ENCODE results near the gene SPATA25.

SPATA25 gene

DNA sequence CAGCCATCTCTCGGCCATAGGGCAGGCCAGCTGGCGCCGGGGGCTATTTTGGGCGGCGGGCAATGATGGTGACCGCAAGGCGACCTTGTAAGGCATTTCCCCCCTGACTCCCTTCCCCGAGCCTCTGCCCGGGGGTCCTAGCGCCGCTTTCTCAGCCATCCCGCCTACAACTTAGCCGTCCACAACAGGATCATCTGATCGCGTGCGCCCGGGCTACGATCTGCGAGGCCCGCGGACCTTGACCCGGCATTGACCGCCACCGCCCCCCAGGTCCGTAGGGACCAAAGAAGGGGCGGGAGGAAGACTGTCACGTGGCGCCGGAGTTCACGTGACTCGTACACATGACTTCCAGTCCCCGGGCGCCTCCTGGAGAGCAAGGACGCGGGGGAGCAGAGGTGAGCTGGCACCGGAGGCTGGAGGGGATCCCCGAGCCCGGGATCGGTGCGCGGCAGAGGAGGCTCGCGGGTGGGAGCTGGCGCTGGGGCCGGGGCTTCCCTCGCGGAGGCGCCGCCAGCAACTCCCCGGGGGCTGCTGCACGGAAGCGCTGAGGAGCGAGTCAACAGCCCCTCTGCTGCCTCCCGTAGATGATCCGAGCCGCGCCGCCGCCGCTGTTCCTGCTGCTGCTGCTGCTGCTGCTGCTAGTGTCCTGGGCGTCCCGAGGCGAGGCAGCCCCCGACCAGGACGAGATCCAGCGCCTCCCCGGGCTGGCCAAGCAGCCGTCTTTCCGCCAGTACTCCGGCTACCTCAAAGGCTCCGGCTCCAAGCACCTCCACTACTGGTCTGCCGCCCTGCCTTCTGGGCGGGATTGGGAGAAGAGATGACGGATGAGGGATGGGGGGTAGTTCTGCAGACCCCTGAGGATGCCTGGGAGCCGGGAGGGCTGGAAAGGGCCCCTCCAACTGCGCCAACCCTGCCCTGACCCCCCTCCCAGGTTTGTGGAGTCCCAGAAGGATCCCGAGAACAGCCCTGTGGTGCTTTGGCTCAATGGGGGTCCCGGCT lies 3.9 kb upstream of the SPATA25 start, which contains the start of the genes CTSA and NEURL2:
Gene CTSA (plus strand): TSS at position 351 of the 999 bp plus-strand sequence. CDS start 234 bp downstream, at position 585.
Gene NEURL2 (minus strand): TSS at position 224 of the 999 bp plus-strand sequence. CDS start 217 bp downstream, at position 7.
- Histone ChIP-seq H3K4me3 (ENCODE audit: low read depth, low read length) (peak within 1 kb of the TSS; percentile 83), H3K36me3 (ENCODE audit: control insufficient read depth, insufficient read depth, low read length) (peaks cover 41% of the 10 kb centered on the region), H3K9ac (ENCODE audit: low read length) (peak within 1 kb of the TSS; percentile 75), H3K27ac (ENCODE audit: low read depth, low read length) (peak within 1 kb of the TSS; percentile 30; the same call in 1 of the 2 replicates), H3K9me3 (ENCODE audit: control insufficient read depth, insufficient read depth, low read depth, low read length) (no peaks in the 10 kb centered on the region), H3K4me1 (ENCODE audit: control insufficient read depth, insufficient read depth, low read length) (no peaks in the 10 kb centered on the region), H3K27me3 (ENCODE audit: control insufficient read depth, insufficient read depth, low read length) (no peaks in the 10 kb centered on the region)

DNA sequence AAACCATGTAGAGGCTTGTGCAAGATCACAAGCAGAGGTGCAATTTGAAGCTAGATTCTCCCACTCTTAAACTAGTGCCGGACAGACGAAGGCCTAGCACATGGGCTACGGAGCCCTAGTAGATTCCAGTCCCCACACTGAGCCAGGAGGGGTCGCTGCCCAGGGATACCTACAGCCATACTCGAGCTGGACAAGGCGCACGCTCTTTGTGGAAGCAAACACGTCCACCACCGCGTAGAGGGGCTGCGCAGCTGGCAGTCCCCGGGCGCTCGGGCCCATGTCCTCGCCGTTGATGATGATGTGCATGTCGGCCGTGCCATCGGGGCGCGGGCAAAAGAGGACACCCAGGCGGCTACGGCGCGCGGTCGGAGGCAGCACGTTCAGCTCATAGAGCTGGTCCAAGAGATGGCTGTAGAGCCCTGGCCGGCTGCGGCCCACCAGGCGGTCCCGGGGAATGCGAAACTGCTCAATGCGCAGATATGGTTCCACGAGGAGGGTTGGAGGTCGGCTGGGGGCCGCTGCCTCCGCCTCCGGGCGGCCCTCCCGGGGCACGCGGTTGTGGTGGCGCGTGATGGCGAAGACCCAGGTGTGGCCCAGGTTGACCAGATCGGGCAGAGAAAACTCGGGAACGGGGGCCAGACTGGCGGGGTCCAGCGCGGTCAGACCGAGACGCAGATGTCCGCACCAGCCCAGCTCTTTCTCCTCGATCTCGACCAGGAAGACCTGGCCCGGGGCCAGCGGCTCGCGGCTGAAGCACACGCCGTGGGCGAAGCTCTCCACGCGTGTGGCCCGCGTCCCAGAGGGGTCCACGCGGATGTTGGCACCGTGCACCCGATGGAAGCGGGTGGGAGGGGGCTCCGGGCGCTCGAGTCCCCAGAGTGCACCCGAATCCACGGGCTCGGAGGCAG lies 2.9 kb upstream of the SPATA25 start:
- H3K36me3 ChIP-seq (ENCODE audit: control insufficient read depth, insufficient read depth, low read length): peaks cover 46% of the 10 kb centered on the region
- no peaks in the 10 kb centered on the region for H3K4me1 ChIP-seq (ENCODE audit: control insufficient read depth, insufficient read depth, low read length)
- peak overlapping the region; percentile 30; the same call in 1 of the 2 replicates for H3K27ac ChIP-seq (ENCODE audit: low read depth, low read length)

DNA sequence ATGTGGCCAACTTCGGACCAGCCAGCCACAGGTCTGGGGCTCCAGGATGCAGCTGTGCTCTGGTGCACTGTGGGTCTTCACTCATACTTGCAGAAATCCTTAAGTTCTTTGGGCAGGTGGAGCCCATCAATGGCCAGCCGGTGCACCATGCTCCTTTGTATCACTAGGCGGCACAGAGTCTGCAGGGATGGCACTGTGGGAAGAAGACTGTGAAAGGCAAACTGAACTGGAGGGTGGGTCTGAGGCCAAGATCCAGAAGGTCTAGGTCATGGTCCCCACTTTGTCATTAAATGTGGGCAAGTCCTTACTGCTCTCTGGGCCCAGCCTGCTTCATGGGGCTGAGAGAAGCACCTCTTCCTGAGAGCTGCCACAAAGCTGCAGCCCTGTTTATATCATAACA lies 1.3 kb upstream of the SPATA25 start:
- no peaks in the 10 kb centered on the region for H3K27me3 ChIP-seq (ENCODE audit: control insufficient read depth, insufficient read depth, low read length)
- no peak overlapping the region for H3K4me3 ChIP-seq (ENCODE audit: low read depth, low read length)
- H3K4me1 ChIP-seq (ENCODE audit: control insufficient read depth, insufficient read depth, low read length): no peaks in the 10 kb centered on the region
- H3K27ac ChIP-seq (ENCODE audit: low read depth, low read length): no peak overlapping the region
- peaks cover 37% of the 10 kb centered on the region for H3K36me3 ChIP-seq (ENCODE audit: control insufficient read depth, insufficient read depth, low read length)
- H3K9me3 ChIP-seq (ENCODE audit: control insufficient read depth, insufficient read depth, low read depth, low read length): no peaks in the 10 kb centered on the region
- no peak overlapping the region for H3K9ac ChIP-seq (ENCODE audit: low read length)

More for the DNA sequence above, 2.9 kb upstream of the SPATA25 start:
- Histone ChIP-seq H3K9me3 (ENCODE audit: control insufficient read depth, insufficient read depth, low read depth, low read length) (no peaks in the 10 kb centered on the region), H3K27me3 (ENCODE audit: control insufficient read depth, insufficient read depth, low read length) (no peaks in the 10 kb centered on the region), H3K9ac (ENCODE audit: low read length) (peak overlapping the region; percentile 75), H3K4me3 (ENCODE audit: low read depth, low read length) (peak overlapping the region; percentile 83)

DNA sequence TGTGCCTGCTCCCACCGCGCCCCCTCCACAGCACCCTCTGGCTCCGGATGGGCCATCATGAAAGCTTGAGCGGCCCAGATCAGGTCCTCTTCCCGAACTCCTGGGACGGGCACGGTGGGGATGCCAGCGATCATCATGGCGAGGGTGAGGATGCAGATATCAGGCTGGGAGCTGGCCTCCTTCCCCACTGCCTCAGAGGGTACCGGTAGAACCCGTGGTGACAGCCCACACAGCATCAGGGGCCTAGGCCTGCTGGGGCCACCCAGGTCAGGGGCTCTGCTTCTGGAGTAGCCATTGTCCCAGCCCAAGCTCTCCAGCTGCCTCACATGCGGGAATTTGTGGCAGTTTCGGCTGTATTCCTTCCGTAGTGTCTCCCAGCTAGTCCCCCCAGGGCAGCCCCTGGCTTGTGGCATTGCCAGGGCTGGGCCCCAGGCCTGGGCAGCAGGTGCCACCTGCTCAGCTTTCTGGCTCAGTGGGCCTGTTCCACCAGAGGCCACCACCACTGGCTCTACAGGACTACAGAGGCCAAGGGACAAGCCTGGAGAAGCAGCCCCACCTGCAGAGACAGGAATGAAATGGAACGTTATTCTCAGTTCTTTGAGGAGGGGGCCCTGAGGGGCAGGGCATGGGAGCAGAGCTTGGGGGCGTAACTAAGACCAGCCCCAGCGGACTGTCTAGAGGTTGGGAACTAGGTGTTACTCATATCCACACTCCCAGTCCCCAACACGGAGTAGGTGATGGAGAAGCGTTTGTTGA lies 654 bp downstream of the SPATA25 start:
- Histone ChIP-seq H3K36me3 (ENCODE audit: control insufficient read depth, insufficient read depth, low read length) (peaks cover 45% of the 10 kb centered on the region), H3K27ac (ENCODE audit: low read depth, low read length) (no peak overlapping the region), H3K4me1 (ENCODE audit: control insufficient read depth, insufficient read depth, low read length) (no peaks in the 10 kb centered on the region), H3K9ac (ENCODE audit: low read length) (no peak overlapping the region), H3K9me3 (ENCODE audit: control insufficient read depth, insufficient read depth, low read depth, low read length) (no peaks in the 10 kb centered on the region), H3K27me3 (ENCODE audit: control insufficient read depth, insufficient read depth, low read length) (no peaks in the 10 kb centered on the region), H3K4me3 (ENCODE audit: low read depth, low read length) (no peak overlapping the region)

DNA sequence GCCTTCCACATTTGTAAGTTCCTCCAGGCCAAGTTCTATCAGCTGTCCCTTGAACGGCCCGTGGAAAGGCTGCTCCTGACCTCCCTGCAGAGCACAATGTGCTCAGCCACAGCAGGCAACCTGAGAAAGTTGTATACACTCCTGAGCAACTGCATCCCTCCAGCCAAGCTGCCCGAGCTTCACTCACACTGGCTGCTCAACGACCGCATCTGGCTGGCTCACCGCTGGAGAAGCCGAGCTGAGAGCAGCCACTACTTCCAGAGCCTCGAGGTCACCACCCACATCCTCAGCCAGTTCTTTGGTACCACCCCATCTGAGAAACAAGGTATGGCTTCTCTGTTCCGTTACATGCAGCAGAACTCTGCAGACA lies 4.3 kb downstream of the SPATA25 start:
- Histone ChIP-seq H3K27ac (ENCODE audit: low read depth, low read length) (no peak overlapping the region), H3K36me3 (ENCODE audit: control insufficient read depth, insufficient read depth, low read length) (peaks cover 43% of the 10 kb centered on the region), H3K4me1 (ENCODE audit: control insufficient read depth, insufficient read depth, low read length) (no peaks in the 10 kb centered on the region), H3K4me3 (ENCODE audit: low read depth, low read length) (no peak overlapping the region), H3K9me3 (ENCODE audit: control insufficient read depth, insufficient read depth, low read depth, low read length) (no peaks in the 10 kb centered on the region), H3K27me3 (ENCODE audit: control insufficient read depth, insufficient read depth, low read length) (no peaks in the 10 kb centered on the region), H3K9ac (ENCODE audit: low read length) (no peak overlapping the region)

DNA sequence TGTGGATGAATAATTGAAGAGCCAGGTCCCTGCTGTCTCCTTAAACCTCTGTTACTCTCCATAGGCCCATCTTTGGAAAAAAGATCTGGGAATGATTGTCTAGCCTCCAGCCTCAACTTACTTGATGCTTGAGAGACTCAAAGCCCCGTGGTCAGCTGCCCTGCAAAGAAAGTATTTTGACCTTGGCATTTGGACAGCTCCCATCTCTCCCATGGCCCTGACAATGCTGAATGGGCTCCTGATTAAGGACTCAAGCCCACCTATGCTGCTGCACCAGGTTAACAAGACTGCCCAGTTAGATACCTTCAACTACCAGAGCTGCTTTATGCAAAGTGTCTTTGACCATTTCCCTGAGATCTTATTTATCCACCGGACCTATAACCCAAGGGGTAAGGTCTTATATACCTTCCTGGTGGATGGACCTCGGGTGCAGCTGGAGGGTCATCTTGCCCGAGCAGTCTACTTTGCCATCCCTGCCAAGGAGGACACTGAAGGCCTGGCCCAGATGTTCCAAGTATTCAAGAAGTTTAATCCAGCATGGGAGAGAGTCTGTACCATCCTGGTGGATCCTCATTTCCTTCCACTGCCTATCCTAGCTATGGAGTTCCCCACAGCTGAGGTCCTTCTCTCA lies 4.8 kb downstream of the SPATA25 start:
- Histone ChIP-seq H3K36me3 (ENCODE audit: control insufficient read depth, insufficient read depth, low read length) (peaks cover 47% of the 10 kb centered on the region), H3K4me3 (ENCODE audit: low read depth, low read length) (no peak overlapping the region), H3K27ac (ENCODE audit: low read depth, low read length) (no peak overlapping the region)

DNA sequence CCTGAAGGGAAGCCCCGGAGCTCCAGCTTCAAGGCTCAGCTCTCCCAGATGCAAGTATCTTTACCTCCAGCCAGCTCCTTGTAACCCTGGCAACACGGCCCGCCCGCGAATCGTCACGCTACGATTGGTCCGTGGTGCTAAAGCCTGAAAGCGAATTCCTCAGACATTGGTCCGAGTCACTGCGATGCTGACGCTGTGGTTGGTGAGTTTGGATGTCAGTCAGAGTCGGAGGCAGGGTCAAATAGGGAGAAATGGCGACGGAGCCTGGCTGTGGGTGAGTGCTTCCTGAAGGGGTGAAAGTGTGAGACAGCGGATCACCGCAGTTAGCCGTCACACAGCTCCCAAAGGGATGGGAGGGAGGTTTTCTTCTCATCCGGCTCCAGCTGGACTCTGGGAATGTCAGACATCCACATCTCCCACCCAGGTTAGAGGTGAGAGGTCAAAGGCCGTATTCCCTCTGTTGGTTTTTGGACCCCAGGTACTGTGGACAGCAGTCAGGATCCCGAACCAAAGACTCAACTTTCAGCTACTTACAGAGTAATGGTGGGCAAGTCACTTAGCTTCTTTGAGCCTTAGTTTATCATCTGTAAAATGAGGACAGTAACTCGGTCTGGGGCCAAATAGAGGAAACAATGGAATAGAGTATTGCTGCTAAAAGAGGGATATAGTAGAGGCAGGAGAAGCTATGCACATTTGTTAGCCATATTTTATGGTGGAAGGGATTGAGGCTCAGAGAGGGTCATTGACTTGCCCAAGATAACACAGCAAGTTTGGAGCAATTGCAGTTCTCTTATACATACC lies 6.2 kb downstream of the SPATA25 start, which contains the start of gene ZSWIM1:
Gene ZSWIM1 (plus strand): TSS at position 240 of the 801 bp plus-strand sequence. CDS start 1,366 bp downstream, outside the sequence.
- peaks cover 44% of the 10 kb centered on the region for H3K36me3 ChIP-seq (ENCODE audit: control insufficient read depth, insufficient read depth, low read length)
- H3K27me3 ChIP-seq (ENCODE audit: control insufficient read depth, insufficient read depth, low read length): no peaks in the 10 kb centered on the region
- no peaks in the 10 kb centered on the region for H3K9me3 ChIP-seq (ENCODE audit: control insufficient read depth, insufficient read depth, low read depth, low read length)
- H3K4me1 ChIP-seq (ENCODE audit: control insufficient read depth, insufficient read depth, low read length): no peaks in the 10 kb centered on the region
- H3K9ac ChIP-seq (ENCODE audit: low read length): peak within 1 kb of the TSS; percentile 75
- H3K27ac ChIP-seq (ENCODE audit: low read depth, low read length): no peak within 1 kb of the TSS
- H3K4me3 ChIP-seq (ENCODE audit: low read depth, low read length): peak within 1 kb of the TSS; percentile 81

More for the DNA sequence above, 4.8 kb downstream of the SPATA25 start:
- Histone ChIP-seq H3K9me3 (ENCODE audit: control insufficient read depth, insufficient read depth, low read depth, low read length) (no peaks in the 10 kb centered on the region), H3K27me3 (ENCODE audit: control insufficient read depth, insufficient read depth, low read length) (no peaks in the 10 kb centered on the region), H3K4me1 (ENCODE audit: control insufficient read depth, insufficient read depth, low read length) (no peaks in the 10 kb centered on the region), H3K9ac (ENCODE audit: low read length) (no peak overlapping the region)

DNA sequence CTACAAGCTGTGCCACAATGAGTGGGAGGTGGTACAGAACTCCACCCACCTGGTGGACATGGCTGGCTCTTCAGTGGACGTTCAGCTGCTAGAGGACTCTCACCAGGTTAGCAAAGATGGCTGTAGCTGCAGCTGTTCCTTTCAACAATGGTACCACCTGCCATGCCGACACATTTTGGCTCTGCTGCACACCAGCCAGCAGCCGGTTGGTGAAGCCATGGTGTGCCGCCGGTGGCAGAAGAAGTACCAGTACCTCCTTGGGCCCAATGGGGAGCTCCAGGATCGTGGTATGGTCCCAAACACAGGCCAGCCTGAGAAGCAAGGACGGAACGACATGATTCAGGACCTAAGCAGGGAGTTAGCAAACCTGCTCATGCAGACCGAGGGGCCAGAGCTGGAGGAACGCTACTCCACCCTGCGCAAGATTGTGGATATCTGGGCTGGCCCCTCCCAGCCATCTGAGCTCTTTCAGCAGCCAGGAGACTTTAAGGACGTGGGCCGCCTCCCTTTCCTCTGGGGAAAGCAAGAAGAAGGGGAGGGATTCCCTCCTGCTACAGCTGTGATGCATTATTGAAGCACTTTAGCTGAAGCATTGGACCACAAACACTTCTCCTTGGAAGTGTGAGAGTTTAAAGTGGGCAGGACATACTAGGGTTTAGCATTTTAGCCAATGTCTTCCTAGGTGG lies 9.2 kb downstream of the SPATA25 start:
- Histone ChIP-seq H3K36me3 (ENCODE audit: control insufficient read depth, insufficient read depth, low read length) (peaks cover 31% of the 10 kb centered on the region), H3K9me3 (ENCODE audit: control insufficient read depth, insufficient read depth, low read depth, low read length) (no peaks in the 10 kb centered on the region), H3K4me1 (ENCODE audit: control insufficient read depth, insufficient read depth, low read length) (no peaks in the 10 kb centered on the region), H3K27me3 (ENCODE audit: control insufficient read depth, insufficient read depth, low read length) (no peaks in the 10 kb centered on the region), H3K4me3 (ENCODE audit: low read depth, low read length) (no peak overlapping the region), H3K9ac (ENCODE audit: low read length) (no peak overlapping the region), H3K27ac (ENCODE audit: low read depth, low read length) (no peak overlapping the region)

DNA sequence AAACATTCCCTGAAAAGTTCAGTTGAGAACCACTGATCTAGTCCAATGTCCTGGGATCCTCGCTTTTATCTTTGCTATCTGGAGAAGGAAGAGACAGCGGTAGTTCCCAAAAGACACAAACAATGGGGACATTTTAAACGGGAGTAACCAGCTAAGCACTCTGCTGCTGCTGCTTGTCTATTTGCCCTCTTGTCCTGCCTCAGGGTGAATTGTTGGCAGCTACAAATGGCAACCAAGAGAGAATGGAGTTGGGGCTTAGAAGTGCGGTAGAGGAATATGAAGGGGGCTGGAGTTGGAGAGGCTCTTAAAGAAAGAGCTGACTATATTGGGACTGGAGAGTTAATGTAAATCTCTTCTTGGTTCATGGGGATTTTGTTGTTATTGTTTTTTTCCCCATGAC lies 12.8 kb downstream of the SPATA25 start:
- H3K9me3 ChIP-seq (ENCODE audit: control insufficient read depth, insufficient read depth, low read depth, low read length): no peaks in the 10 kb centered on the region
- no peak overlapping the region for H3K9ac ChIP-seq (ENCODE audit: low read length)
- peaks cover 20% of the 10 kb centered on the region for H3K36me3 ChIP-seq (ENCODE audit: control insufficient read depth, insufficient read depth, low read length)
- no peaks in the 10 kb centered on the region for H3K4me1 ChIP-seq (ENCODE audit: control insufficient read depth, insufficient read depth, low read length)
- no peaks in the 10 kb centered on the region for H3K27me3 ChIP-seq (ENCODE audit: control insufficient read depth, insufficient read depth, low read length)
- no peak overlapping the region for H3K4me3 ChIP-seq (ENCODE audit: low read depth, low read length)
- no peak overlapping the region for H3K27ac ChIP-seq (ENCODE audit: low read depth, low read length)

Measured in HUES6 (cell line).